Vagina (tissue), 2 donors: Measurements from ENCODE around the gene AIFM3. TPM values are rescaled to one million over a fixed set of nuclear protein-coding genes. Genes with fewer than 3 reads are reported as not detected.
A peak's percentile ranks its signal among the peaks of the same experiment; 100 is the strongest.

Experiments
- DNase-seq, 2 donors: peaks; one replicate each; pipeline ENCODE4 v3.0.0-alpha.2; 2017; ENCODE audit errors: extremely low spot score in 2 of 2
- H3K27ac ChIP-seq: fragments of 200-600 bp; sonication (generic); one replicate; pipeline ENCODE4 v1.5.1; 2019
- H3K27me3 ChIP-seq: fragments of 200-600 bp; sonication (generic); one replicate; pipeline ENCODE4 v1.5.1; 2019
- H3K36me3 ChIP-seq, 2 donors: fragments of 200-600 bp; sonication (generic); one replicate each; pipeline ENCODE4 v1.5.1; 2017 to 2019
- H3K4me1 ChIP-seq: fragments of 200-600 bp; sonication (generic); one replicate; pipeline ENCODE4 v1.5.1; 2019
- H3K4me3 ChIP-seq, 2 donors: fragments of 200-600 bp; sonication (generic); 1 replicate in 1 of 2; 2 replicates in 1 of 2; pipeline ENCODE4 v1.5.1; 2016 to 2019
- H3K9me3 ChIP-seq: fragments of 200-600 bp; sonication (generic); one replicate; pipeline ENCODE4 v1.5.1; 2019
- POLR2A ChIP-seq, 2 donors: fragments of 450-650 bp; IDR thresholded peaks; one replicate each; pipeline ENCODE4 v1.6.1; 2017; ENCODE audit warnings: antibody characterized with exemption in 2 of 2, mild to moderate bottlenecking in 2 of 2, moderate library complexity in 2 of 2
- POLR2AphosphoS5 ChIP-seq, 2 donors: sonication (generic); formaldehyde crosslinking; IDR thresholded peaks; one replicate each; pipeline ENCODE4 v1.9.0; 2017; ENCODE audit warnings: antibody characterized with exemption in 2 of 2, mild to moderate bottlenecking in 2 of 2, low read depth in 1 of 2; ENCODE audit not compliant: insufficient read depth in 1 of 2
- intact Hi-C: fragments of 100-400 bp; cut with DNase I; formaldehyde crosslinking; loops from one replicate; pipeline ENCODE4 v1.15.1; 2023
- total RNA-seq: library from RNA; depleted of rRNA; stranded (reverse); fragments of >200 nt; gene quantifications from one replicate; pipeline ENCODE4 v1.2.3, GENCODE V29; 2016
- TF ChIP-seq, protein P1 (sequence below), 3 experiments: fragments of 450-650 bp in 2 of 3; fragments of 200-600 bp in 1 of 3; sonication (generic) in 1 of 3; IDR thresholded peaks; one replicate each; pipeline ENCODE4 v1.5.1; 2017 to 2019; ENCODE audit warnings: antibody characterized with exemption in 3 of 3, mild to moderate bottlenecking in 2 of 3, moderate library complexity in 2 of 3

Gene AIFM3
- total RNA-seq, 1 donor from 2014 or later = not detected

GRCh38 chr22:21009638-21010425 is 42.8 kb downstream of the AIFM3 start:
- Histone ChIP-seq H3K4me1 (peaks cover 19% of the 10 kb centered on the region), H3K9me3 (no peaks in the 10 kb centered on the region), H3K36me3 (no peaks in the 10 kb centered on the region), H3K4me3 (no peak overlapping the region), H3K27ac (no peak overlapping the region), H3K27me3 (no peaks in the 10 kb centered on the region)
- TF ChIP-seq, protein P1, sequence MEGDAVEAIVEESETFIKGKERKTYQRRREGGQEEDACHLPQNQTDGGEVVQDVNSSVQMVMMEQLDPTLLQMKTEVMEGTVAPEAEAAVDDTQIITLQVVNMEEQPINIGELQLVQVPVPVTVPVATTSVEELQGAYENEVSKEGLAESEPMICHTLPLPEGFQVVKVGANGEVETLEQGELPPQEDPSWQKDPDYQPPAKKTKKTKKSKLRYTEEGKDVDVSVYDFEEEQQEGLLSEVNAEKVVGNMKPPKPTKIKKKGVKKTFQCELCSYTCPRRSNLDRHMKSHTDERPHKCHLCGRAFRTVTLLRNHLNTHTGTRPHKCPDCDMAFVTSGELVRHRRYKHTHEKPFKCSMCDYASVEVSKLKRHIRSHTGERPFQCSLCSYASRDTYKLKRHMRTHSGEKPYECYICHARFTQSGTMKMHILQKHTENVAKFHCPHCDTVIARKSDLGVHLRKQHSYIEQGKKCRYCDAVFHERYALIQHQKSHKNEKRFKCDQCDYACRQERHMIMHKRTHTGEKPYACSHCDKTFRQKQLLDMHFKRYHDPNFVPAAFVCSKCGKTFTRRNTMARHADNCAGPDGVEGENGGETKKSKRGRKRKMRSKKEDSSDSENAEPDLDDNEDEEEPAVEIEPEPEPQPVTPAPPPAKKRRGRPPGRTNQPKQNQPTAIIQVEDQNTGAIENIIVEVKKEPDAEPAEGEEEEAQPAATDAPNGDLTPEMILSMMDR (IDR thresholded peaks at IDR 0.05) = no peak
- TF ChIP-seq POLR2AphosphoS5 (IDR thresholded peaks at IDR 0.05; ENCODE audit: insufficient read depth in 1 of 2, low read depth in 1 of 2) (no peak), POLR2A (IDR thresholded peaks at IDR 0.05) (no peak)
- intact Hi-C loops = no loop called here
- DNase-seq = no peak

- Histone ChIP-seq H3K27ac (no peak overlapping the region), H3K4me1 (peaks cover 26% of the 10 kb centered on the region), H3K4me3 (no peak overlapping the region), H3K9me3 (no peaks in the 10 kb centered on the region), H3K27me3 (no peaks in the 10 kb centered on the region), H3K36me3 (no peaks in the 10 kb centered on the region)
- intact Hi-C loops = no loop called here
- DNase-seq = no peak
- TF ChIP-seq, protein P1 (IDR thresholded peaks at IDR 0.05) = no peak
- TF ChIP-seq POLR2AphosphoS5 (IDR thresholded peaks at IDR 0.05; ENCODE audit: insufficient read depth in 1 of 2, low read depth in 1 of 2) (no peak), POLR2A (IDR thresholded peaks at IDR 0.05) (no peak)
Observed at GRCh38 chr22:21010426-21011113, 43.5 kb downstream of the AIFM3 start.

DNA sequence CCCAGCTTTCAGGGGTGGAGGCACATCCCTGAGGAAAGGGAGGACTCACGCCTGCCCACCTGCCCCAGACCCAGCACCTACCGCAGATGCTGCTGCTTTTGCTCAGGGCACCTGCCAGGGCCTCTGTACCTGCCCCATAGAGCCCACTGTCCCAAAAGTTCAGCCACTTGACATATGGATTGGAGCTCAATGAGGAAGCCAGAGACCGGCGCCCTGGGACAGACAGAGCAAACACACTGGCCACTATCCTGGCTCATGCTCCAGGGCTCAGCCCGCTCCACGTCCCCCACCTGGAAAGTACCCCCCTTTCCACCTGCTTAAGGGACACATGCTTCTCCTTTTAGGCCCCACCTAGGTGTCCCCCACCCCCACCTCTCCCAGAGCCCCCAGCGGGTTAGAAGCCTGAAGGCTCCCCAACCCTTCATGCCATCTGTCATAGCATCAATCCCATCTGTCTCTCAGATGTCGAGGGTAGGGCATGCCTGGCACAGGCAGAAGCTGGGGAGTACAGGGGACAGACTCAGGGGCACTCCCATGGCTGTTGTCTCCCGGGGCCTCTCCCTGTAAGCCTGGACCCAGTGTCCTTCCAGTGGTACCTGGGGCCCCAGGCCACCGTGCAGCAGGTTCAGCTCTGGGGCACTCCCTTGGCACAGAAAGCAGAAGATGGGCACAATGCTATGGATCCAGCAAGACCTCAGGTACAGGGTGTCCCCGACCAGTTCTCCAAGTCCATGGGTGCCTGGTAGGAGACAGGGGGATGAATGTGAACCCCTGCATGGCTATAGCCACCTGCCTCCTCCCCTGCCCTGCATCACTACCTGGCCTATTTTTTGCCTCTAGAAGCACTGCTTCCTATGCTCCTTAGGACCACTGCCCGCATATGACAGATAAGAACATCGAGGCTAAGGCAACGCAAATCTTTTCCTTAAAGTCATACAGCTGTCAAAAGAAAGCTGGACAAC is 45.7 kb downstream of the AIFM3 start:
- TF ChIP-seq, protein P1 (IDR thresholded peaks at IDR 0.05) = no peak
- TF ChIP-seq POLR2AphosphoS5 (IDR thresholded peaks at IDR 0.05; ENCODE audit: insufficient read depth in 1 of 2, low read depth in 1 of 2) (no peak), POLR2A (IDR thresholded peaks at IDR 0.05) (no peak)
- Histone ChIP-seq H3K4me1 (peaks cover 29% of the 10 kb centered on the region), H3K4me3 (no peak overlapping the region), H3K27me3 (no peaks in the 10 kb centered on the region), H3K27ac (no peak overlapping the region), H3K36me3 (no peaks in the 10 kb centered on the region), H3K9me3 (no peaks in the 10 kb centered on the region)
- DNase-seq = no peak
- intact Hi-C loops = no loop called here

DNA sequence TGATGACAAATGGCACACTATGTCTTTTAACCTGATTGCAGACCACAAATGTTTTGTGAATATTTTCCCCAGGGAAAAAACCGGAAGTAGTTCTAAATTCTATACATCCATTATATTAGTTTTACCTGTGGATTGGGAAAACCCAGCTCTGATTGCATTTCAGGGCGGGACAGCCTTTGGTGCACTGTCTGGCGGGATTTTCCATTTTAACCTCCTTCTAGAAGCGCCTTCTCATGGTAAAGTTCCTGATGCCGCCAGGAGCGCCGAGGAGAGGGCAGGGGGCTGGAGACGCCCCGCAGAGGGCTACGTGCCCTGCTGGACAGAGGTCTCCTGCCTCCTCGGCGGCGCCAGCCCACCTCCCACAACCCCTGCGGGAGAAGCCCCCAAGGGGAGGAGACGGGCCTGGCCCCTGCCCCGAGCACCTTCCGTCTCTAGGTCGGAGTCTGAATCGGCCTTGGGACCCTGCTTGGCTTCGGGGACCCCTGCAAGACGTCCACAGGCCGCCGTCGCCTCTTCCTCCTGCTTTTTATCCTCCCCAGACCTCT is 46.7 kb downstream of the AIFM3 start:
- H3K27ac ChIP-seq = peak overlapping the region; percentile 55
- H3K9me3 ChIP-seq = no peaks in the 10 kb centered on the region
- H3K4me1 ChIP-seq = peaks cover 29% of the 10 kb centered on the region
- DNase-seq = no peak
- no peaks in the 10 kb centered on the region for H3K36me3 ChIP-seq
- no peaks in the 10 kb centered on the region for H3K27me3 ChIP-seq
- TF ChIP-seq POLR2AphosphoS5 (IDR thresholded peaks at IDR 0.05; ENCODE audit: insufficient read depth in 1 of 2, low read depth in 1 of 2) = no peak
- no peak for TF ChIP-seq POLR2A (IDR thresholded peaks at IDR 0.05)
- TF ChIP-seq, protein P1 (IDR thresholded peaks at IDR 0.05) = no peak
- peak overlapping the region; percentile 41 to 48 for H3K4me3 ChIP-seq
- intact Hi-C loops = no loop called here
